ENCODE data around the gene HNRNPUL2. TPM values are rescaled to one million over a fixed set of nuclear protein-coding genes. Genes with fewer than 3 reads are reported as not detected.
A peak's percentile ranks its signal among the peaks of the same experiment; 100 is the strongest.

The HNRNPUL2 gene
- polyA plus RNA-seq, 1 donor from 2014 or later: 27.5 TPM

- Histone ChIP-seq H3K36me3 (ENCODE audit: insufficient read depth, low read length) (peaks cover 22% of the 10 kb centered on the region), H3K4me3 (ENCODE audit: low read length) (peak overlapping the region; percentile 83), H3K4me2 (ENCODE audit: low read length) (peak overlapping the region; percentile 99), H3K9me3 (ENCODE audit: low read length) (no peaks in the 10 kb centered on the region), H3K9ac (ENCODE audit: low read length) (peak overlapping the region; percentile 75), H3K79me2 (replicated peaks; ENCODE audit: insufficient read depth, low read length) (peaks cover 67% of the 10 kb centered on the region), H3F3A (ENCODE audit: insufficient read depth, low read length, poor library complexity, severe bottlenecking) (peaks cover 5% of the 10 kb centered on the region), H3K27ac (ENCODE audit: low read length) (peak overlapping the region; percentile 93), H2AFZ (ENCODE audit: low read depth, low read length) (no peak overlapping the region), H3K9me2 (ENCODE audit: insufficient read depth, low read length) (no peaks in the 10 kb centered on the region), H3K27me3 (ENCODE audit: insufficient read depth, low read depth, low read length) (no peaks in the 10 kb centered on the region), H4K20me1 (ENCODE audit: insufficient read depth) (peaks cover 3% of the 10 kb centered on the region)
- TF ChIP-seq REST (IDR thresholded peaks at IDR 0.05; ENCODE audit: borderline replicate concordance) (no peak), RAD21 (conservative IDR thresholded peaks at IDR 0.05) (no peak)
These were observed 1.6 kb downstream of the HNRNPUL2 start for GRCh38 chr11:62725646-62726045.

- Histone ChIP-seq H3K9me3 (ENCODE audit: low read length) (no peaks in the 10 kb centered on the region), H3K9ac (ENCODE audit: low read length) (peak overlapping the region; percentile 45), H3K27ac (ENCODE audit: low read length) (no peak overlapping the region), H3F3A (ENCODE audit: insufficient read depth, low read length, poor library complexity, severe bottlenecking) (peaks cover 5% of the 10 kb centered on the region), H4K20me1 (ENCODE audit: insufficient read depth) (peaks cover 3% of the 10 kb centered on the region), H3K36me3 (ENCODE audit: insufficient read depth, low read length) (peaks cover 30% of the 10 kb centered on the region), H2AFZ (ENCODE audit: low read depth, low read length) (no peak overlapping the region), H3K4me3 (ENCODE audit: low read length) (peak overlapping the region; percentile 83), H3K9me2 (ENCODE audit: insufficient read depth, low read length) (no peaks in the 10 kb centered on the region), H3K27me3 (ENCODE audit: insufficient read depth, low read depth, low read length) (no peaks in the 10 kb centered on the region), H3K4me2 (ENCODE audit: low read length) (peak overlapping the region; percentile 99), H3K79me2 (replicated peaks; ENCODE audit: insufficient read depth, low read length) (peaks cover 57% of the 10 kb centered on the region)
- TF ChIP-seq EZH2 (IDR thresholded peaks at IDR 0.05; ENCODE audit: borderline replicate concordance, insufficient read depth, low read length, poor library complexity, severe bottlenecking): no peak
- TF ChIP-seq RAD21 (conservative IDR thresholded peaks at IDR 0.05): no peak
- no peak for TF ChIP-seq MXI1 (conservative IDR thresholded peaks at IDR 0.05; ENCODE audit: poor library complexity, severe bottlenecking)
- no peak for TF ChIP-seq TAF1 (IDR thresholded peaks at IDR 0.05; ENCODE audit: low read depth)
- TF ChIP-seq CTCF (IDR thresholded peaks at IDR 0.05; ENCODE audit: poor library complexity, severe bottlenecking): no peak
- no peak for TF ChIP-seq POLR2AphosphoS5 (IDR thresholded peaks at IDR 0.05)
- no peak for TF ChIP-seq EP300 (conservative IDR thresholded peaks at IDR 0.05; ENCODE audit: poor library complexity, severe bottlenecking)
- no peak for TF ChIP-seq SMC3 (conservative IDR thresholded peaks at IDR 0.05; ENCODE audit: poor library complexity)
- no peak for TF ChIP-seq REST (IDR thresholded peaks at IDR 0.05; ENCODE audit: borderline replicate concordance)
These were observed 3.1 kb downstream of the HNRNPUL2 start for GRCh38 chr11:62724171-62724570.

All from neural cell (in vitro differentiated cells).